T-helper 9 cell (primary cell): ENCODE results near the gene RASGRP2.
A peak's percentile ranks its signal among the peaks of the same experiment; 100 is the strongest.

ENCODE experiments used
- DNase-seq: peaks from one replicate; pipeline ENCODE4 v3.0.0-alpha.2; 2020

The RASGRP2 gene

DNA sequence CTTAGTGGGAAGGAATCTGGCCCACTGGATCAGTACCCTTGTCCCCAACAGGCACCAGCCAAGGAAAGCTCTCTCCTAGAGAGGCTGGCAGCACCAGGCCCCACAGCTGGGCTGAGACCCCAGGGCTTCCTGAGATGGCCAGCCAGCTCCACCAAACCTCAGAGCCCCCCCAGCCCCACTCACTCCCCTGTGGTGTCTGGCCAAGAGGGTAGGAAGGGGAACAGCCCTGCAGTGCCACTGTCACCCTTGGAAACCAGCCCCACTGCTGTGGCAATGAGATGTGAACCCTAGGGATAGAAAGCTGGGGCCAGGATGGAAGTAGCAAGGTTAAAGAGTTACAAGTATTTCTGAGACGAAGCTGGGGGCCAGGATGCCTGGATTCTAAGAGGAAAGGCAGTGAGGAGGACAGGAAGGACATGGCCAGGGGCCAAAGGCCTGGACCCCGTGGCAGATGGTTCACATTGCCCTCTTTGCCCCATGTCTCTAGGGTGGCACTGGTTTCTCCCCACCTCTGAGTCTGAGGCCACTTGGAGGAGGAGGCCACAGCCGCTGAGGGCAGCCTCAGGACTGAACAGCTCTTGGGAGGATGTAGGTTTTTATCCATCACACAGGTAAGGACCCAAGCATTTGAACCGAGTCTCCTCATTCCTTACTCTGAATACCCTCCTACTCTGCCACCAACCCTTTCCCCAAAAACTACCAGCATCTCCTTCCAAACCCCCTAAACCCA, 49.8 kb downstream of the RASGRP2 start:
- no peak for DNase-seq

DNA sequence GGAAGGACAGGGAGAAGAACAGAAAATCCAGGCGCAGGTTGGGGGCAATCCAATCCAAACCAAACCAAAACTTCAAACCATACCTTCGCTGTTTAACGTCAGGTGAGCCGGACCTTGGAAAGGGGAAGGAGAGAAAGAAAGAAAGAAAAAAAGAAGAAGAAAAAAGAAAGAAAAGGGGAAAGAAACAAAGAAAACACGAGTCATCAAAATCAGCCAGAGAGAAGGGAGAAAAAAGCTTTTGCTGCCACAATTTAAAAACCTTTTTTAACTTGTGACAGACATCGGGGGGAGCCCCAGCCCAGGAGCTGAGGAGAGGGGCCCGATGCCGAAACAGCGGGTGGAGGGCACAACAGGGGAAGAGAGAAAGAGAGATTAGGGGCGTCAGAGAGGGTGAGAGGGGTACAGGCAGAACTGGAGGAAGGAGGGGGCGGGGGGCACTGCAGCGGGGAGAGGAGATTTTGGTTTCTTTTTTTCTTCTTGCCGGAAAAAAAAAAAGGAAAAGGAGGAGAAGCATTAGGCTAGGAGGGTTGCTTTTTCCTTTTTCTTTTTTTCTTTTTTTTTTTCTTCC, 51.1 kb downstream of the RASGRP2 start:
- DNase-seq: no peak

DNA sequence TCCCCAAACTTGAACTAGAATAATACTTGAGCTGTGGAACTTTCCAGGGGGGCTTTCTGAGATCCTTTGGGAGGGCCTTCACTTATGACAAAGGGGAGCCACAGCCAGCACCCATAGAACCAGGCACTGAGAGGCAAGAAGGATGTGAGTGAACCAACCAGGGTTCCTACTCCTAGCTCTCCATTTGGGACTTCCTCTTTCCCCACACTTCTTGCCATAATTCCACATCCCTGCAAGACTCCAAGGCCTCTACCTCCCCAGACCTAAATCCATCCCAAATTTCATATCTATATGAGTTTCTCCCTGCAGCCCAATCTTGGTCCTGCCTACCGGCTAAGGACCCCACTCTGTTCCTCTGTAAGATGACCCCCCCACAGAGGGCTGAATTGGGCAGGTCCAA, 52.4 kb downstream of the RASGRP2 start:
- no peak for DNase-seq

DNA sequence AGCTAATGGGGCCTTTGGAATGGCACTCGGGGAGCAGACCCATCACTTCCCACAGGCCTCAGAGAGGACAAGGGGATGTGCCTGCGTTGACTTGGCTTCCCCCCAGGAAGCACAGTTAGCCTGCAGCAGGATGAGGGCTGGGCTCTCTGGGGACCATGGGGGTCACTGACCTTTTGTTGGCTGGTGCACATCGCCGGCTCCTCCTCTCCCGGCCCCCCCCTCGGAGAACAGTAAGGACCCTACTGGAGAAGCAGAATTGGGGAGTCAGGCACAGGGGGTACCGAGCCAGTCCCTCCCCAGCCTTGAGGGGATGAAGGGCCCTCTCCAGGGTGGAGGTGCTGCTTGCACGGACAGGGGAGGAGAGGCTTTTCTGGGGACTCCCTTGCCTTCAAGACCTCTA, 53.7 kb downstream of the RASGRP2 start:
- DNase-seq: no peak

DNA sequence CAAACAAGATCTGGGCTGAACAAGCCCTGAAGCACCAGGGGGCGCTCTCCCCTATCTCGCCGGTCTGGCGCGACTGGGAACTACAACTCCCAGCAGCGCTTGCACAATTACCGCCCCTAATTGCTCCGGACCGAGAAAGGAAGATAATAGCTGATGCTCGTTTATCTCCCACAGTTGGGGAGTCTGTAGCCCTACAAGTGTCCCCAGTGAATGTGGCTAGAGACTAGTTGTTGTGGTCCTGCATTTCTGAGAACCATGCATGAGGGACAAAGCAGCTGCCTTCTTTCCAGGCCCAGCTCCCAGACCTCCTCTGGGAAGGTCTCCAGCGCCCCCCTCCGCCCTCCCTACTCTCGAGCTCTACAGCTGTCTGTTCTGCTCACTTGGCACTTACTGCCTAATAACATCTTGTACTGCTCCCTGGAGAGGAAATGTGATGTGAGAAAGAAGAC, 55.4 kb downstream of the RASGRP2 start:
- peak; percentile 95 for DNase-seq

DNA sequence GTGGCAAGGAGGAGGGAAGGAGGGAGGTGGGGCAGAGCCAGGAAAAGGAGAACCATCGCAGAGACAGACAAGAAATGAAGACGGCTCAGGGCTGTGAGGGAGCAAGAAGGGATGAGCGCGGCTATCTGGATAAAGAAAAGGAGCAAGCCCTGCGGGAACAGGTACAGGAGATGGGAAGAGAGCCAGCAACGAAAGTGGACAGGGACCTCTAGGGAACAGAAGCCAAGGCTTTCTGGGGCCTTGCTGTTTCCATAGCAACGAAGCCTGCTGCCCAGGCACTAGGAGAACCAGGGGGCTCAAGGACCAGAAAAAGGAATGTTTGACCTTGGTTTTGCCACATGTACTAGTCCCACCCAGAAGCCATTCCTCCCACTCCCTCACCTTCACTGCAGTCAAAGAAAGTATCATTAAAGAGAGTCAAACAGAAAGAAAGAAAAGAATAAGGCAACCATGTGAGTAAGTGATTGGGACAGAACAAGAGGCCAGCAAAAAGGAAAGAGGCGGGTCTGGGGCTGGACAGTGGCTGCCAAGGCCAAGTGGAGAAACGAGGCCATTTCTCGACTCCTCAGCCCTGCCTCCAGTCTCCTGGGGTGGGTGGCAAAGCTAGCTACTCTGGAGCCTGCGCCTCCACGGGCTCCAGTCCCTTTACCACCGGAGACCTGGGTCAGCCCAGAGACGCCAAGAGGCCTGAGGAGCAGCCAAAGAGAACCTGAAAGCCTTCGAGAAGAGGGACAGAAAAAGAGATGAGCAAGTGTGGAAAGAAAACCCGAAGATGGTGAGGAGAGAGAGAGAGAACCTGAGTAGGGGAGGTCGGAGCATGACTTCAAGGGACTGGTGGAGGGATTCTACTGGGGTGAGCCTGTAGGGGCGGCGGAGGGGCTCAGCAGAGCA, 56.1 kb downstream of the RASGRP2 start:
- no peak for DNase-seq

DNA sequence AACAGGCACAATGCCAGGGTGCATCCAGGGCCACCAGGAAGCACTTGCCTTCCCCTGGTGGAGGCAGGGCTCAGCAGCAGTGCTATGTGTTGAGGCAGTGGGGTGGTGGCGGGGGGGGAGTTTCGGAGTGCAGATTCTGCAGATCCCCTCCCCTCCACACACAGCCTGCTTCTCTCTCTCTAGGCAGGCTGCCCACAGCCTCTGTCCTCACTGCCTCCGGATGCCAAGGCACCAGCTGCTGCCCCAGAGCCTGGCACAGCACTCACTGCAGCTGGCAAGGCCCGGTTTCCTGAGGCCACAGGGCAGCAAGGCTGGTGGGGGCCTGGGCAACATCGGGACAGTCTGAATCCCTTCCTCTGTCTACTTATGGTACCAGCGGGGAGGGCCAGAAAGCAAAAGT, 56.7 kb downstream of the RASGRP2 start:
- no peak for DNase-seq

DNA sequence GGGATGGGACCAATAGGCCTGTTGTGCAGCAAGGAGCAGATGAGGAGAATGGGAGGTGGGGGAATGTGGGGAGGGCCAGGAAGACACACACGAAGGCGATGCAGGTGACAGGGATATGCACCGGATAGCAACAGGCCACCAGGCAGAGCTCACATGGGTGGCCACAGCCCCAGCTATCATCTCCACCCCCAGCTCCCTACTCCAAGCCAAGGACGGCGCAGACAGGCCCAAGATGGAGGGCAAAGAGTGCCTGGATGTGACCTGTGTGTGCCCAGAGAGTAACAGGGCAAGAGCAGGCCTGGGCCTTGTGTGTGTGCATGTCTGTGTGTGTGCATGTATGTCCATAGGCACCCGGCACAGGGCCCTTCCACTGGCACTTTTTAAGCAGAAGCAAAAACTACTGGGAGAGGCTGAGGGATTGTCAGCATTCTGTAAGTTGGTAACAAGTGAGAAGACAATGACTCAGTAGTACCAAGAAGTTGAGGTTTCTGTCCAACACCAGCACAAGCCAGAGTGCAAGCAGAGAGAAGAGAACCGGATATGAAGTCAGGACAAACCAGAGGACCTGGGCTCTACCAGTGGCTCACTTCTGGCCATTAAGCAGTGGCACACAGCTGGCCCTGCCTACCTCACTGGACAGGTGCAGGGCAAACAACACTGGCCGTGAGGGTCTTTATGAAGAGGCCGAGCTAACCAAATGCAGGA, 57.3 kb downstream of the RASGRP2 start:
- no peak for DNase-seq

DNA sequence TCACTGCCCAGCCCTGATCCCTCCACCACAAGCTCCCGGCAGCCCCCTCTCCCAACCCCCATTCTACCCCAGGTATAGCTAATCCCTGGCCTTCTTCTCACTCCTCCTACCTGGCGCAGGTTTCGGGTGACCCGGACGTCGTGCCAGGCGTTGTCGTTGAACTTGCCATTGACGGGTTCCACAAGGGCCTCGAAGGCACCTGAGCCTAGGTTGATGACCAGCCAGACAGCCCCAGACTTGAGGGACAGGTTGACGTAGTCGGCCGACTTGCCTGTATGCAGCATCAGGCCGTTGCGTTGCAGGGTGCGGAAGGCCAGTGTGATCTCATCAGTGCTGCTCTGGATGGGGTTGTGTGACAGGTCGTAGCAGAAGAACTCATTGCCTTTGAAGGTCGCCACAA, 58.4 kb downstream of the RASGRP2 start:
- no peak for DNase-seq

DNA sequence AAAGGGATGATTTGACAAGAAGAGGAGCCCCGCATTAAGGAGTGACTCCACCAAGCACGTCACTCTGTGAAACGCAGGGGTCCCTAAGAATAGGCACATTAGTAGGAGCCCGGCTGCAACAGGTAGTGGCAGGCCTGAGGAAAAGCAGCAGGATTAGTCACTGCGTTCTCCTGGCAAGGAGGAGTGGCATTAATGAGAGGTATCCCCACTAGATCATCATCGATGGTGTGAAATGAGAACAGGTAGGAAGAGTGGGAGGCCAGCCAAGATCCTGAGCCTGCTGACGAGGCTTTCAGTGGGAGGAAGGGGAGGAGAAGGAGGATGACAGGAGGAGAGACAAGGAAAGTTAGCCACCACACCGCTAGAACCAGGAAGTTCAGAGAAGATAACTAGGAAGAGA, 59.6 kb downstream of the RASGRP2 start:
- no peak for DNase-seq

DNA sequence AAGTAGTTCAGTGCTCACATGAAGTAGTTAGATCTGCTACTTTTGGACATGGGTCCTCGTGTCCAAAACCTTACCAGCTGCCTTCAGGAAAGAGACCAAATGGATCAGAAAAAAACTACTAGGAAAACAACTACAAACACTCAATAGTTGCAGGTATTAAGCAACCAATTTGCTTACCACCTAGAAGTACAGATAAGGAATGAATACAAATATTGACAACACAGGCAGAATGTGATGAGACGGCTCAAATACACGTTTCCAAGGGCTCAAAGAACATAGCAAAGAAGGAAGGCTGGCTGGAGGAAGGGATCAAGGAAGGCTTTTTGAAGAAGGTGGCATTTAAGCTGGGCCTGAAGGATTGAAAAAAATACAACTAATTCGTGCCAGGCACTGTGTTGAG, 62.8 kb downstream of the RASGRP2 start:
- DNase-seq: no peak

DNA sequence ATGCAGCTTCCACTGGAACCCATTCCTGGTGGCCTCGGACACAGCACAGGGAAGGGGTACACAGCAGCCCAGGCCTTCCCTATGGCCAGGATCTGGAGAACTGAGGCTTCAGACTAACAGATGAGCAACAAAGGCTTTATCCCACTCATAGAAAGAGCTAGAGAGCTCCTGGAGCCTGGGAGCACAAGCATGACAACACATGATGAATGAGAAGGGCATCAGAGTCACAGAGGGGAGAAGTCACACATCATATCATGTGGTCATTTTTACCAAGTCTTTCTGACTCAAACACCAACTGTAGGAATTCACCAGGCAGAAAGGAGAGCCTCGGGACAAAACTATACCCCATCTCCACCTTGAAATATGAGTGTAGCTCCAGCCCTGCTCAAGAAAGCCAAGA, 64.1 kb downstream of the RASGRP2 start:
- no peak for DNase-seq

DNA sequence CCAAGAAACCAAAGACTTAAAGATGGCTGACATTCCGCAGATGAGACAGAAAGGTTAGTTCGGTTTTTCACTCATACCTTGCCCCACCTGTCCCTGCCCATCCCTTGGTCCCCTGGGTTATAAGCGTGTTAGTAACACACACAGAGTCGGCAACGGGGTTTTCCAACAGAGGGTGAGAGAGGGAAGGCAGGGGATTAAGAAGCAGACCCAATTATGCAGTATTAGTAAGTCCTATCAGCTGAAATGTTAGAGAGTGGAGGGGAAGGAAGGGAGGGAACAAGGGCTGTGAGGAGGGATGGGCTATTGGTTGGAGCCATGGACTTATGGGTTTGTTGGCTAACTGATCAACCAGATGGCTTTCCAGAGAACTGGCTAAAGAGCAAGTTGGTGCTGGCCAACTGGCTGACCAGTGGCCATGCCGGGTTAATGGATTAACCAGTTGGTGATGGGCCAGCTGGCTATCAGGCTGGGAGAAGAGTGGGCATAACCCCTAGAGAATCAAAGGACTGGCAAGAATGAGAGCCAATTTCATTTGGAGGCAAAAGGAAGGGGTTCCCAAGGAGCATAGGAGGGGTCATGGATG, 66.4 kb downstream of the RASGRP2 start:
- no peak for DNase-seq
